ENCODE measurements around the gene GPR119.
"Not testable (repeated sequence)": the region's sequence is repeated elsewhere in the genome, so short reads cannot be mapped to it uniquely, and the experiment has no call there.

The GPR119 gene

GRCh38 chrX:130385520-130385919 lies at the start of gene GPR119:
Gene GPR119 (minus strand): TSS chrX:130385674. CDS start chrX:130385447, 227 bp downstream.
- Mint-ChIP-seq H3K27ac (no peak within 1 kb of the TSS), H3K36me3 (ENCODE audit: low read depth) (no peaks in the 10 kb centered on the region), H3K9me3 (peaks cover 23% of the 10 kb centered on the region), H3K4me1 (no peaks in the 10 kb centered on the region), H3K4me3 (no peak within 1 kb of the TSS), H3K27me3 (ENCODE audit: low read depth, poor library complexity) (peaks cover 28% of the 10 kb centered on the region)
- TF ChIP-seq CTCF (IDR thresholded peaks at IDR 0.05), result no peak
- DNase-seq, result no peak

GRCh38 chrX:130429236-130429635 lies 43.8 kb upstream of the GPR119 start:
- H3K4me3 Mint-ChIP-seq, DNase-seq: not testable (repeated sequence)
- H3K4me1 Mint-ChIP-seq, result peaks cover 17% of the 10 kb centered on the region

GRCh38 chrX:130426531-130426930 lies 41.1 kb upstream of the GPR119 start:
- peaks cover 3% of the 10 kb centered on the region for H3K27me3 Mint-ChIP-seq (ENCODE audit: low read depth, poor library complexity)
- peaks cover 17% of the 10 kb centered on the region for H3K4me1 Mint-ChIP-seq
- TF ChIP-seq CTCF (IDR thresholded peaks at IDR 0.05), result no peak
- DNase-seq, result no peak
- H3K4me3 Mint-ChIP-seq, result no peak overlapping the region
- no peak overlapping the region for H3K27ac Mint-ChIP-seq
- H3K36me3 Mint-ChIP-seq (ENCODE audit: low read depth), result no peaks in the 10 kb centered on the region
- H3K9me3 Mint-ChIP-seq, result peaks cover 34% of the 10 kb centered on the region

More at GRCh38 chrX:130429236-130429635, 43.8 kb upstream of the GPR119 start:
- H3K27me3 Mint-ChIP-seq (ENCODE audit: low read depth, poor library complexity); H3K36me3 Mint-ChIP-seq (ENCODE audit: low read depth); H3K27ac Mint-ChIP-seq: not testable (repeated sequence)
- peaks cover 22% of the 10 kb centered on the region for H3K9me3 Mint-ChIP-seq

GRCh38 chrX:130419263-130419662 lies 33.8 kb upstream of the GPR119 start:
- peak overlapping the region; percentile 39 for H3K4me3 Mint-ChIP-seq
- peak overlapping the region; percentile 78 for H3K27ac Mint-ChIP-seq
- peaks cover 9% of the 10 kb centered on the region for H3K36me3 Mint-ChIP-seq (ENCODE audit: low read depth)
- peaks cover 39% of the 10 kb centered on the region for H3K4me1 Mint-ChIP-seq
- peaks cover 4% of the 10 kb centered on the region for H3K27me3 Mint-ChIP-seq (ENCODE audit: low read depth, poor library complexity)
- peaks cover 30% of the 10 kb centered on the region for H3K9me3 Mint-ChIP-seq
- peak; percentile 16 for DNase-seq
- TF ChIP-seq CTCF (IDR thresholded peaks at IDR 0.05), result no peak

GRCh38 chrX:130418740-130419139 lies 33.3 kb upstream of the GPR119 start:
- H3K4me3 Mint-ChIP-seq, result no peak overlapping the region
- no peak for DNase-seq
- peaks cover 14% of the 10 kb centered on the region for H3K36me3 Mint-ChIP-seq (ENCODE audit: low read depth)
- H3K27ac Mint-ChIP-seq, result peak overlapping the region; percentile 78
- peaks cover 30% of the 10 kb centered on the region for H3K9me3 Mint-ChIP-seq
- peaks cover 4% of the 10 kb centered on the region for H3K27me3 Mint-ChIP-seq (ENCODE audit: low read depth, poor library complexity)
- H3K4me1 Mint-ChIP-seq, result peaks cover 39% of the 10 kb centered on the region
- no peak for TF ChIP-seq CTCF (IDR thresholded peaks at IDR 0.05)

GRCh38 chrX:130418066-130418465 lies 32.6 kb upstream of the GPR119 start:
- Mint-ChIP-seq H3K27me3 (ENCODE audit: low read depth, poor library complexity) (peaks cover 4% of the 10 kb centered on the region), H3K27ac (no peak overlapping the region), H3K4me3 (no peak overlapping the region), H3K9me3 (peaks cover 25% of the 10 kb centered on the region), H3K36me3 (ENCODE audit: low read depth) (peaks cover 20% of the 10 kb centered on the region), H3K4me1 (peaks cover 39% of the 10 kb centered on the region)
- no peak for TF ChIP-seq CTCF (IDR thresholded peaks at IDR 0.05)
- DNase-seq, result no peak

Measured in nephron progenitor cell (in vitro differentiated cells).